IPS-18c (cell line): ENCODE results near the gene VCPKMT.
"Not testable (repeated sequence)": the region's sequence is repeated elsewhere in the genome, so short reads cannot be mapped to it uniquely, and the experiment has no call there.

Experiments used
- H3K4me3 ChIP-seq: 2 replicates; pipeline ENCODE4 v1.7.0; 2013; ENCODE audit warnings: low read depth, mild to moderate bottlenecking, low read length, moderate library complexity; ENCODE audit not compliant: insufficient read depth
- H3K9me3 ChIP-seq: one replicate; pipeline ENCODE4 v1.6.1; 2013; ENCODE audit warnings: mild to moderate bottlenecking, low read length, moderate library complexity; ENCODE audit not compliant: control insufficient read depth, insufficient read depth

The VCPKMT gene

DNA sequence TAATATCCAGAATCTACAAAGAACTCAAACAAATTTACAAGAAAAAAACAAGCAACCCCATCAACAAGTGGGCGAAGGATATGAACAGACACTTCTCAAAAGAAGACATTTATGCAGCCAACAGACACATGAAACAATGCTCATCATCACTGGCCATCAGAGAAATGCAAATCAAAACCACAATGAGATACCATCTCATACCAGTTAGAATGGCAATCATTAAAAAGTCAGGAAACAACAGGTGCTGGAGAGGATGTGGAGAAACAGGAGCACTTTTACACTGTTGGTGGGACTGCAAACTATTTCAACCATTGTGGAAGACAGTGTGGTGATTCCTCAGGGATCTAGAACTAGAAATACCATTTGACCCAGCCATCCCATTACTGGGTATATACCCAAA lies 37.3 kb downstream of the VCPKMT start:
- not testable (repeated sequence) for H3K4me3 ChIP-seq, H3K9me3 ChIP-seq

DNA sequence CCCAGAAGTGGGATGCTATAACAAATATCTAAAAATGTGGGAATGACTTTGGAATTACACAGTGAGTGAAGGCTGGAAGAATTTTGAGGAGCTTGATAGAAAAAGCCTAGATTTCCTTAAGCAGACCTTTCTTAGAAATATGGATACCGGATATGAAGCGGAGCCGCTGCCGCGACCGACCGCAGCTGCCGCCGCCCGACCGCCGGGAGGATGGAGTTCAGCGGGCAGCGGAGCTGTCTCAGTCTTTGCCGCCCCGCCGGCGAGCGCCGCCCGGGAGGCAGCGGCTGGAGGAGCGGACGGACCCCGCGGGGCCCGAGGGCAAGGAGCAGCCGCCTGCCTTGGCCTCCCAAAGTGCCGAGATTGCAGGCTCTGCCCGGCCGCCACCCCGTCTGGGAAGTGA lies 42.7 kb downstream of the VCPKMT start:
- not testable (repeated sequence) for H3K4me3 ChIP-seq, H3K9me3 ChIP-seq

GRCh38 chr14:50072395-50072794 lies 44.0 kb downstream of the VCPKMT start:
- Histone ChIP-seq H3K9me3 (no peaks in the 10 kb centered on the region), H3K4me3 (no peak overlapping the region)

DNA sequence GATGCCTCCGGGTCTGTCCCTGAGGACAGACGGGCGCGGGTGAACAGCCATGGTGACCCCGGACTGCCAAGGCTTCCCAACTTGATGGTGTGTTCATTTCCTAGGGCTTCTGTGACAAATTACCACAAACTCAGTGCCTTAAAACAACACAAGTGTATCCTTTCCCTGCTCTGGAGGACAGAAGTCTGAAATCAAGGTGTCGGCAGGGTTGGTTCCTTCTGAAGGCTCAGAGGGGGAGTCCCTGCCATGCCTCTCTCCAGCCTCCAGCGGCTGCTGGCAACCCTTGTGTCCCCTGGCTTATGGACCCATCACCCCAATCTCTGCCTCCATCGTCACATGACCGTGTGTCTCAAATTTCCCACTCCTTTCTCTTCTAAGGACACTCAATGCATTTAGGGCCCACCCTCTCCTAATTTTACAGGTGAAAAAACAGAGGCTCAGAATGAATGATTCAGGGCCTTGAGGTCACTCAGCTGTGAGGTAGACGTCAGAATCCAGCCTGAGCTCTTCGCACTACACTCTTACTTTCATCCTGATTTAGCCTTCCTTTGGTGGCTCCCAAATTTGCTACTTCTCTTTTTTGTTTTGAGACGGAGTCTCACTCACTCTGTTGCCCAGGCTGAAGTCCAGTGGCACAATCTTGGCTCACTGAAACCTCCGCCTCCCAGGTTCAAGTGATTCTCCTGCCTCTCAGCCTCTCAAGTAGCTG lies 45.4 kb downstream of the VCPKMT start:
- Histone ChIP-seq H3K4me3 (no peak overlapping the region), H3K9me3 (no peaks in the 10 kb centered on the region)

DNA sequence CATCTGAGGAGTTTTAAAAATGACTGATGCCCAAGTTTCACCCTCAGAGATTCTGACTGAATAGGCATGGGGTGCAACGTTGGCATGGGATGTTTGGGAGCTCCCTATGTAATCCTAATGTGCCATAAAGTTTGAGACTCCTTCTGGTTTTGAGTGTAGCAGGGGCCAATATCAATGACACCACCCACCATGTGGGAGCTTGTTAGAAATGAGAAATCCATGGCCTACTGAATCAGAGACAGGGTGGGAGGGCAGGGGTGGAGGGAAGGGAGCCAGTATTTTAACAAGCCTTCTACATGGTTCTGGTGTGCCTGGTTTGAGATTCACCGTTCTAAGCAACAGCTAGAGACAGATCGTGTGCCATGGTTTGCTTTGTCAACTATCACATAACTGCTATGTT lies 46.1 kb downstream of the VCPKMT start:
- Histone ChIP-seq H3K9me3 (no peaks in the 10 kb centered on the region), H3K4me3 (no peak overlapping the region)

DNA sequence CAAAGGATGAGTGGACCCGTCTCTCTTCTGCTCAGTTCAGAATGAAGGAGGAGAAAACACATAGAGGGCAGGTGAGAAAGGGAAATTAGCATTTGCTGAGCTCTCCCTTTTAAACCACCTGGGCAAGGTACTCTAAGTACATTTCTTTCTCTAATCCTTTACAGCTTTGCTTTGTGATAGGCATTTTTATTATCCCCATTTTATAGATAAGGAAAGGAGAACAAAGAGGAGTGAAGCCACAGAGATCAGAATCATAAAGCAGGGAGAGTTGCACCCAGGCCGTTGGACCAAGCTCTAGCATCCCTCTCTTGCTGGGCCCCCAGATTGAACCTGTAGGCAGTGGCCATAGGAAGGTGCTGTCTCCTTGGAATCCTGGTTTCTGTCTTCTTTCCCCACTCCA lies 47.0 kb downstream of the VCPKMT start:
- no peak overlapping the region for H3K4me3 ChIP-seq

DNA sequence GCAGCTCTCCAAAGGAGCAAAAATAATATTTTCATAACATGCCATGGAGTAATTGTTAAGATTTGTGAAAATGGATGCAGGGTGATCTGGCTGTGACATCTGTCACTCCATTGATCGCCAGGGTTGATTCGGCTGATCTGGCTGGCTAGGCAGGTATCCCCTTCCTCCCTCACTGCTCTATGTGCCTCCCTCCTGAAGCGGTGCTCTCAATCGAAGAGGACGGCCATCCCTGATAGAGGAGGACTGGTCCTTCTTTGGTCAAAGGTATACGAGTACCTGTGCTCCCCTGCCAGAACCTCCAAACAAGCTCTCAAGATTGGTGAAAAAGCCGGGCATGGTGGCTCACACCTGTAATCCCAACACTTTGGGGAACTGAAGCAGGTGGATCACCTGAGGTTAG lies 47.9 kb downstream of the VCPKMT start:
- no peak overlapping the region for H3K4me3 ChIP-seq
- no peaks in the 10 kb centered on the region for H3K9me3 ChIP-seq

More for the DNA sequence above, 47.0 kb downstream of the VCPKMT start:
- no peaks in the 10 kb centered on the region for H3K9me3 ChIP-seq

DNA sequence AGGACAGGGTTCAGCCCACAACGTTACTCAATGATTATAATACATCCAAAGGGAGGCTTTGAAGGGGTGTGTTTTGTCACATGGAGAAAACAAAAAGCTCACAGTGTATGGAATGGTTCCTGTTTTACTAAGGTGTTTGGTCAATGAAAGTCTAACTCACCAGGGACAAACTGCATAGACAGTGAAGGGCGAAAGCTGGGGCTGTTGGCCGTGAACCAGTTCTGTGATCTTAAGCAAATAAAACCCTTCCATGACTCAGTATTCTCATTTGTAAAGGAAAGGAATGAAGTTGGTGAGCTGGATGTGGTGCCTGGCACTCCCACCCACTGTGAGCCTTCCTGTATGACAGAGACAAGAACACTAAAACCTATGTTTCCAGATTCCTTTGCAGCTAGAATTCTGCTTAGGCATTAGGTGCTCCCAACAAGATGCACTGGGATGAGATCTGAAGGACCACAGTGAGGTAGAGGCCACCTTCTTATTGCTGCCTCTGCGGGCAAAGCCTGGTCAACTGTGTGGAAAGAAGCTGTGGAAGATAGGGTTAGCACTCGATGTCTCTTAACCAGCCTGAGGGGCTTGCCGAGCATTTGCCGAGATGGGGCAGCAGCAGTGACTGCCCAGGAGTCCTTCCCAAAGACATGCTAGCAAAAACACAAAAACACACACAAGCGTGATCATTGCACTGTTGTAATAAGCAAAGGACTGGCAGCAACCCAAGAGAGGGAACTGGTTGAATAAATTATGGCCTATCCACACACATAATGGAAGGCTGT lies 48.5 kb downstream of the VCPKMT start:
- H3K4me3 ChIP-seq: no peak overlapping the region

DNA sequence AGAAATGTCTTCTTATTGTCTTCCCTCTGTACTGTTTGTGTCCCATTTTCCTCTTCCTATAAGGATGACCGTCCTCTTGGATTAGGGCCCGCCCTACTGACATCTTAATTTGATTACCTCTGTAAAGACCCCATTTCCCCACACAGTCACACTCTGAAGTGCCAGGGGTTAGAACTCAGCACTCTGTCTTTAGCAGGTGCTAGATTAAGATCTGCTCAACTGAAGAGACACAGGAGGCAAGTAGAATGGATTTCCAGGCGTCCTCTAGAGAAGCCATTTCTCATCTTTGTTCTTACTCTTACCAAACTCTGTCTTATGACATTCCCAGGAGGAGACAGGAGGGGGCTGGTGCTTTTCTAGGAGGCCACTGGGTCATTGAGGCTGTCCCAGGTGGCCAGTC lies 50.8 kb downstream of the VCPKMT start:
- Histone ChIP-seq H3K4me3 (no peak overlapping the region), H3K9me3 (no peaks in the 10 kb centered on the region)

More for the DNA sequence above, 48.5 kb downstream of the VCPKMT start:
- H3K9me3 ChIP-seq: no peaks in the 10 kb centered on the region

- H3K4me3 ChIP-seq: no peak overlapping the region
- H3K9me3 ChIP-seq: no peaks in the 10 kb centered on the region
These were observed 51.4 kb downstream of the VCPKMT start for GRCh38 chr14:50064993-50065392.

- Histone ChIP-seq H3K9me3 (no peaks in the 10 kb centered on the region), H3K4me3 (no peak overlapping the region)
These were observed 52.4 kb downstream of the VCPKMT start for GRCh38 chr14:50063876-50064420.

GRCh38 chr14:50062438-50063085 lies 53.8 kb downstream of the VCPKMT start:
- Histone ChIP-seq H3K9me3 (no peaks in the 10 kb centered on the region), H3K4me3 (no peak overlapping the region)

- no peak overlapping the region for H3K4me3 ChIP-seq
- H3K9me3 ChIP-seq: no peaks in the 10 kb centered on the region
These were observed 54.5 kb downstream of the VCPKMT start for GRCh38 chr14:50061664-50062437.

GRCh38 chr14:50060871-50061663 lies 55.3 kb downstream of the VCPKMT start:
- Histone ChIP-seq H3K4me3 (no peak overlapping the region), H3K9me3 (peaks cover 1% of the 10 kb centered on the region)

DNA sequence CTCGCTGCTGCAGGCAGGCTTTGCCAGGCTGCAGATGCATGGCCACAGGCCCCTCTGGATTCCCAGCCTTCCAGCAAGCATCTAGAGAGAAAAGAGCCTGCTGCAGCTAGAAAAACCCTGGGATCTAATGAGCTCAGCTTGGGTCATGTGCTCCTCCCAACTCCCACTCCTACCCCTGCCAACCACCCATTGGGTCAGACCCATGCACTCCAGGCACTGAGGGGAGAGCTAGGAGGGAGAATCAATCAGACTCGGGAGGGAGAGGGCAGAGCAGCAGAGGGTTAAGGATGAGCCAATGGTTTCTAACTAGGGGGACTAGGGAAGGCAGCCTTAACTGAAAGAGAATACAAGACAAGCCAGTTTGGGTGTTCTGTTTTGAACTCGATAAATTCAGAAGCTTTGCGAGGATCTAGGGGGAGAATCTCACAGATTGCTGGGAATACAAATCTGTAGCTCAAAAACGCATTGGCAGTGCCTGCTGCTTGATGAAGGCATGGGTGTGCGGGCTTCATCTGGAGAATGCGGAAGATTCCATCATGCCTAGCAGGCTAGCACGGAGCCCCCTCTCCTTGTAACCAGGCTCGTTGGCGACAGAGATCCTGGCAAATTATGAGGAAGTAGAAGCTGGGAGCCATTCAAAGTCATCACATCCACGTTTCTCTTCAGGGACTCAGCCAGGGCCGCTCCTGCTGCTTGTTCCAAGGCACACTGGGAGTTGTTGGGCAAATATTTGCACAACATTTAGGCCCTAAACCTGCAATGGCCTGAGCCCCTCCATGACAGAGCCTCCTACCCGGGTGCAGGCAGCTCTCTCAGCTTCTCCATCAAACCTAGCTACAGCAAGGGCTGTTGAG lies 56.4 kb downstream of the VCPKMT start:
- H3K9me3 ChIP-seq: peaks cover 2% of the 10 kb centered on the region
- no peak overlapping the region for H3K4me3 ChIP-seq
